ENCODE measurements around the gene SERPINE2. TPM values are rescaled to one million over a fixed set of nuclear protein-coding genes. Genes with fewer than 3 reads are reported as not detected.
A peak's percentile ranks its signal among the peaks of the same experiment; 100 is the strongest.

Gene SERPINE2
- total RNA-seq, 1 donor = 1,159 TPM

DNA sequence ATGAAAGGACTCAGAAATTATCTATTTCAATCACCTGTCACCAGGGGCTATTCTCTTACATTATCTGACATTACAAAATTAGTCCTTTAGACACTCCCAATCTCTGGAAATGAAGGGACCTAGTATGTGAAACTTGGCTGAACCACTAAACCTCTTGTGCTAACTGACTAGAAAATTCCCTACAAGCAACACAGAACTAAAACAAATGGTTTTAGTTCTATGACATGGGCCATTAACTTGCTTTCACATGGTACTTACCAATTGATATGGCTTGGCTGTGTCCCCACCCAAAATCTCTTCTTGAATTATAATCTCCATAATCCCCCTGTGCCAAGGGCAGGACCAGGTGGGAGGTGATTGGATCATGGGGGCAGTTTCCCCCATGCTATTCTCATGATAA is 16.6 kb downstream of the SERPINE2 start:
- no peak overlapping the region for H3K4me3 ChIP-seq (ENCODE audit: low read depth, low read length)
- TF ChIP-seq CTCF (IDR thresholded peaks at IDR 0.05; ENCODE audit: insufficient read depth, low read length) = no peak
- DNase-seq (ENCODE audit: low read depth) = no peak

DNA sequence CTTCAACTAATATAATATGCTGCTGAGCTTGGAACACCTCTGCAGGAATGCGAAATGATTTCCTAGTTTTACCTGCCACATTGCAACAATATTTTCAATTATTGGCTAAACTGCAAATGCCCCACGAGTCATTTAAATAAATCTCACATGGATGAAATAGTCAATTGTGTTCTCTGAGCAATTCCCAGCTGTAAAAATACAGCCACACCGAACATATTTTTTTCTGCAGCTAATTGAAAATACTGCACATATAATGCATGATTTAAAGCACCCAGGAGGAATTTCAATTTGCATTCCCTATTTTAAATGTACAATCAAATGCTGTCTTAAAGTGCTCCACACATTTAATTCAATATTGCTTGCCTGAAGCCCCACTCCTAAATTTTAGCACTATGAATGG is 18.6 kb downstream of the SERPINE2 start:
- H3K4me3 ChIP-seq (ENCODE audit: low read depth, low read length) = no peak overlapping the region
- TF ChIP-seq CTCF (IDR thresholded peaks at IDR 0.05; ENCODE audit: insufficient read depth, low read length) = no peak
- DNase-seq (ENCODE audit: low read depth) = no peak

GRCh38 chr2:224017957-224018356 is 21.1 kb downstream of the SERPINE2 start:
- no peak overlapping the region for H3K4me3 ChIP-seq (ENCODE audit: low read depth, low read length)
- no peak for DNase-seq (ENCODE audit: low read depth)
- TF ChIP-seq CTCF (IDR thresholded peaks at IDR 0.05; ENCODE audit: insufficient read depth, low read length) = no peak

DNA sequence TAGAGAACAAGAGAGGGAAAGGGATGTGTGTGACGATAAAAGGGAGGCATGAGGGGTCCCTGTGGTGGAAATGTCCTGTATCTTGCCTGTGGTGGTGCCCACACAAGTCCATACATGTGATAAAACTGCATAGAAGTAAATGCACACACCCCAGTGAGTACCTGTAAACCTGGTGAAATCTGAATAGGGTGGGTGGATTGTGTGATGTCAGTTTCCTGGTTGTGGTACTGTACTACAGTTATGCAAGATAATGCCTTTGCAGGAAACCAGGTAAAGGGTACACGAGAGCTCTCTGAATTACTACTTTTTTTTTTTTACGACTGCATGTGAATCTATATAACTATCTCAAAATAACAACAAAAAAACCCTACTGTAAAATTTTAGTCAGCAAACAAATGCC is 22.1 kb downstream of the SERPINE2 start:
- TF ChIP-seq CTCF (IDR thresholded peaks at IDR 0.05; ENCODE audit: insufficient read depth, low read length) = no peak
- H3K4me3 ChIP-seq (ENCODE audit: low read depth, low read length) = no peak overlapping the region
- no peak for DNase-seq (ENCODE audit: low read depth)

DNA sequence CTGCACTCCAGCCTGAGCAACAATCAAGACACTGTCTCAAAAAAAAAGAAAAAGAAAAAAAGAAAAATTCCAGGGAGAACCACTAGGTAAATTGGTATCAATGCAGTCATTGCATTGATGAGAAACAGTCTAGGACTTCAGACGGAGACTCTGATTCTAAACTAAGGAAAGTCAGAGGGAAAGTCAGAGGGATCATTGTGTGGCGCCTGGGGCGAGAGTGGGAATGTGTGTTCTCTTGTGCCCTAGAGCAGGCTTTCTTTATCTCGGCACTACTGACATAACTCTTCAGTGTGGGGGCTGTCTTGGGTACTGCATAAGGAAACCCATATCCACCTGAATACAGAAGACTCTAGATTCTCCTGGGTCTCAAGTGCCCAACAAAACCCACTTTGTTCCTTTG is 24.8 kb downstream of the SERPINE2 start:
- DNase-seq (ENCODE audit: low read depth) = no peak
- no peak for TF ChIP-seq CTCF (IDR thresholded peaks at IDR 0.05; ENCODE audit: insufficient read depth, low read length)
- no peak overlapping the region for H3K4me3 ChIP-seq (ENCODE audit: low read depth, low read length)

DNA sequence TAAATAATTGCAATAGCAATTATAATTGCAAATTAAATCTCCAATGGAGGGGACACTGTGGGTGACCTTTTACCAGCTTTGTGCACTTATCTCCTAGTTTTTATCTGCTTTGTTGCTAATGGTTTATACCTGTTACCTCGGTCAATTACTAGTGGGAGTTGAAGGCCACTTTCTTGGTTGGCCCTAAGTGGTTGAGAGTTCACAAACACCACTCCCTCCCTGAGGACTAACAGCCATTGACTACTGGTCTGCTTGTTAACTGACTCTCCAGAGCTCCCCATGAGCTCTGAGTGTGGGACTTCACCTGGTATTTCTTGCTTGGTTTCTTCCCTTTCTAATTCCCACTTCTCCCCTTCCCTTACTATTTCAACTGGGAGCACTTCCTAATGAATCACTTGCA is 27.2 kb downstream of the SERPINE2 start:
- no peak overlapping the region for H3K4me3 ChIP-seq (ENCODE audit: low read depth, low read length)
- no peak for TF ChIP-seq CTCF (IDR thresholded peaks at IDR 0.05; ENCODE audit: insufficient read depth, low read length)

GRCh38 chr2:224009605-224010315 is 29.3 kb downstream of the SERPINE2 start:
- DNase-seq (ENCODE audit: low read depth) = peak; percentile 53
- H3K4me3 ChIP-seq (ENCODE audit: low read depth, low read length) = no peak overlapping the region
- TF ChIP-seq CTCF (IDR thresholded peaks at IDR 0.05; ENCODE audit: insufficient read depth, low read length) = no peak

More for the DNA sequence above, 27.2 kb downstream of the SERPINE2 start:
- DNase-seq (ENCODE audit: low read depth) = no peak

Data from fibroblast of the aortic adventitia (primary cell).